Hematopoietic multipotent progenitor cell treated with erythropoietin and hydrocortisone succinate and interleukin-3 and kit ligand, for 15 days (in vitro differentiated cells): Measurements from ENCODE around the gene OR2M7.
"Not testable (repeated sequence)": the region's sequence is repeated elsewhere in the genome, so short reads cannot be mapped to it uniquely, and the experiment has no call there.

ENCODE experiments used
- DNase-seq: peaks from one replicate; pipeline ENCODE4 v3.0.0-alpha.2; 2015; ENCODE audit warnings: low spot score

The OR2M7 gene

GRCh38 chr1:248324468-248324867 is at the start of gene OR2M7:
Gene OR2M7 (minus strand): TSS chr1:248324568. CDS start chr1:248324568, 0 bp downstream.
- DNase-seq = no peak

DNA sequence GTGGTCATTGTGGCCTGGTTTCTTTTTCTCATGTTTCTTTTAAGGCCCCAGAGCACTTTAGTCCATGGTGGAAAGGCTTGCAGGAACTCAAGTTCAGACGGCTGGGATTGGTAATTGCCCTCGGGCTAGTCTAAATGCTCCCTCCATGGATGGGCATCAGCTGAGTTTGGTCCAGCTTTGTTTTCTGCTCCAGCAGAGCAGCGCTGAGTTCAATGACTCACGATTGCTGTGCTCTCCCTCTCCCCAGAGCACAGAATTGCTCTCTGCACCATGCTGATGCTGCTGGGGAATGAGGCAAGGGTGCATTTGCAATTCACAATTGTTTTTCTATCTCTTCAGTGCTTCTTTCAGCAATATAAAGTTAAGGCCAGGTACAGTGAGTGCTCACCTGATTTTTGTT is 49.4 kb upstream of the OR2M7 start:
- no peak for DNase-seq

DNA sequence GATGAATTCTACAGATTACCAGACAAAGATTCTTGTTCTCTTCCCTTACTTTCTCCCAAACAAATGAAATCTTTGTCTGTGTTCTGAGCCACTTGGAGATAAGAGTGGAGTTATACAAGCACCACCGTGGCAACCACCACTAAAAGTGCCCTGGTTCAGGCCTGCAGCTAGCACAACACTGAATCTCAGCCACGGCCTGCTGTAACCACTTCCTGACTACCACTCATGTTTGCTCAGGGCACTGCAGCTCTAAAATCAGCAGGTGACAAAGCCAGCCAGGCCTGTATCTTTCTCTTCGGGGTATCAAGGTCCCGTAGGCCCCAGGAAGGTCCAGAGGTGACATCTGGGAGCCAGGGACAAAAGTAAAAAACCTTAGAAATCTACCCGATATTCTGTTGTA is 48.0 kb upstream of the OR2M7 start:
- no peak for DNase-seq

GRCh38 chr1:248366609-248367008 is 42.2 kb upstream of the OR2M7 start:
- DNase-seq = no peak

DNA sequence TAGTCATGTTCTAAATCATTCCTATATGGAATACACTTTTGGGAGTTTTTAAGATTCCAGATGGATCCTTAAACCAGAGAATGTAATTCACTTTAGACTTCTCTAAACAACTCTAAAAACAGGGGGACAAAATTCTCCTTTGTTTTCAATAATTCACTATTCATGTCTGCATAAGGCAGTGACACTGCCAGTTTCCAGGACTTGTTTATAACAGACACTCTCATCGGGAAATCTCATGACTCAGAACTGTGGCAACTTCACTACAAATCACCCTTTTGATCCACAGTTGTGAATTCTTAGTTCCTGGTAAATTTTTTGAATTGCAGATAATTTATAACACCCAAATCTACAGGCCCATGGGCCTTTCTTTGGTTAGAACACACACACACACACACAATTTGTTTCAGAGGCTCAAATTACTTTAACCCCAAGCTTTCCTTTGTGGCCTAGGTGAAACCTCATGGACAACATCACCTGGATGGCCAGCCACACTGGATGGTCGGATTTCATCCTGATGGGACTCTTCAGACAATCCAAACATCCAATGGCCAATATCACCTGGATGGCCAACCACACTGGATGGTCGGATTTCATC is 36.9 kb upstream of the OR2M7 start, which contains the start of gene OR2T4:
TSS of gene OR2T4 (plus strand) at position 545 of the 595 bp plus-strand sequence. CDS start at position 545, 0 bp downstream.
- no peak for DNase-seq

DNA sequence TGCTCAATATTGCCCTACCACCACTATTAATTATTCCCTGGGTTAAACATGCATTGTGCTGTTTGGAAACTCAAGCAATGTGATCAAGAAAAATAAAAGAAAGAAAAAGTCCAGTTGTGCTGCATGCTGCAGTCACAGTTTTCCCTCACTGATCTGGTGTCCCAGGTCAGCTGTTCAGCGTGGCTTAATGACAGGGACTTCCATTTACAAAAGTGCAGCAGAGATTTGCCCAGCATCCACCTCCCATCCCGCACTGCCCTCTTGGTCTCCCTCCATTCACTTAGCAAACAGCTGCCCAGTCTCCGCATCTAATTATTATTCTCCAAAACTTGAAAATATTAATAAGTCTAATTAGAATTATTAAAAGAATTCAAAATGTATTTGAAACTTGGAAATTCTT is 35.0 kb upstream of the OR2M7 start:
- DNase-seq = no peak

GRCh38 chr1:248348475-248348874 is 24.1 kb upstream of the OR2M7 start, which contains the start of gene OR14C36:
Gene OR14C36 (plus strand): TSS chr1:248348775. CDS start chr1:248348775, 0 bp downstream.
- no peak for DNase-seq

GRCh38 chr1:248343451-248343850 is 19.1 kb upstream of the OR2M7 start:
- no peak for DNase-seq

DNA sequence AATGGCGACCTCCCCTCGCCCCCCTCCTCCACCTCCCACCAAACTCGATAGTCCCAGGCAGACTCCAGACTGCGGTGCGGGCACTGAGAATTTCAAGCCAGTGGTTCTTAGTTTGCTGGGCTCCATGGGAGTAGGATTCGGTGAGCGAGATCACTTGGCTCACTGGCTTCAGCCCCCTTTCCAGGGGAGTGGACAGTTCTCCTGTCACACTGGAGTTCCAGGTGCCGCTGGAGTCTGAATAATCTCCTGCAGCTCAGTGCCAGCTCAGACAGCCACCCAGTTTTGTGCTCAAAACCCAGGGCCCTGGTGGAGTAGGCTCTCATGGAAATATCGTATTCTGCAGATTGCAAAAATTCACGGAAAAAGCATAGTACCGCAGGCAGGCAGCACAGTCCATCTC is 7.6 kb downstream of the OR2M7 start:
- DNase-seq = no peak

DNA sequence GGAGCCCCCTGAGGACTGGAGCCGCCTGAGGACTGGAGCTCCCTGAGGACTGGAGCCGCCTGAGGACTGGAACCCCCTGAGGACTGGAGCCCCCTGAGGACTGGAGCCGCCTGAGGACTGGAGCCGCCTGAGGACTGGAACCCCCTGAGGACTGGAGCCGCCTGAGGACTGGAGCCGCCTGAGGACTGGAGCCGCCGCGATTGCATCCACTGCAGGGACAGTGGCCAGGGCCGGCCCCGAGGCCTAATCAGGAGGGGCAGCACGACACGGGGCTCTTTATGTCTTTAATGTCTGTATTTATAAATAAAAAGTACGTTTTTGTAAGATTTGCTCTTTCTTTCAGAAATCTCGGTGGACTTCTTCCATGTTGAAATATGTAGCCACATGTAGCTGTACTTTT is 17.6 kb downstream of the OR2M7 start:
- DNase-seq = not testable (repeated sequence)

- no peak for DNase-seq
Measured at GRCh38 chr1:248306103-248306502, 18.3 kb downstream of the OR2M7 start.

GRCh38 chr1:248305672-248306071 is 18.7 kb downstream of the OR2M7 start:
- DNase-seq = not testable (repeated sequence)

DNA sequence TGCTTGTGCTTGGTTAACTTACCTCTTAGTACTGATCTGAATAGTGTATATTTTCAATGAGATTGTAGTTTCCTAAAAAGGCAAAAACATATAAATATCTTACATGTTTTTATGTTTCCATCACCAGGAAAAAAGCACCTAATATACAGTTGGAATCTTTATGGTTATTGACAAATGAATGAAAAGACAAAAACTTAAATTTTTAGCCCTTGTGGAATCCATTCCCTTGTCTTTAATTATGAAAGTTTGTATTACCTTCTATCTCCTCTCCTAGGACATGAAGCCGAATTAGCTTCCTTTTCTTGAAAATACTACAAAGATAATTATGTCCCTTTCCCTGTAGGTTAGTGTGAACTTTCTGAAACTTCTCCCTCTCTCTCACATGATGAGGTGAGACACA is 21.0 kb downstream of the OR2M7 start, which contains the start of gene OR2T12:
TSS of gene OR2T12 (minus strand) at position 101 of the 400 bp plus-strand sequence. CDS start 7,846 bp downstream, outside the sequence.
- DNase-seq = no peak

DNA sequence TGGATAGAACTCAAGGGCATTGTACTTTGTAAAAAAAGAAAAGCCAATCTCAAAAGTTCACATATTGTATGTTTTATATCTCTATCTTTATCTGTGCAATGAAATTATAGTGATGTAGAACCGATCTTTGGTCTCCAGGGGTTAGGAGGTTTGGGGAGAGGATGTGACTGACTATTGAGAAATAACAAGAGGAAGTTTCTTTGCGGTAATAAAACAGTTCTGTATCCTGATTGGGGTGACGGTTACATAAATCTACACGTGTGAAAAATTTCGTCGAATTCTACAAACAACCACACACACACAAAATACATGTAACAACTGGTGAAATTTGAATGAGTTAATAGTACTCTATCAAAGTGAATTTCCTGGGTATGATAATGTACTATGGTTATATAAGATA is 36.0 kb downstream of the OR2M7 start:
- DNase-seq = no peak

DNA sequence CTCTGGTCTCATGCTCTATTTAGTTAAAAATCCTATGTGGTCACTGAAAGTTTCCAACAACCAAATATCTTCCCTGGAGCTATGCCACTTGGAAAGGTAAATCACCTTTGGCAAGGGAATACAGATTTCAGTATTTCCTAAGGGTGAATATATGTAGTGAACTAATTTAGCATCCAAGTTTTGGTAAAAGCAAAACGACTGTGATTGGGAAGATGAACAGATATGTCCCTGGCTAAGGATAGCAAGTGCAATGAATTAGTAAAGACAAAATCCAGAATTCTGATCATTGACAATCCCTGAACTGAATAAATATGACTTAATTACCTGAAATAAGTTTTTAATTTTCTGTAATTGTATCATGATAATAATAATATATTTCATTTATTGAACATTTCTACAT is 46.5 kb downstream of the OR2M7 start, which contains the start of gene OR2T33:
TSS of gene OR2T33 (minus strand) at position 101 of the 400 bp plus-strand sequence. CDS start 4,162 bp downstream, outside the sequence.
- DNase-seq = no peak
